HG03460 (cell line): Measurements from ENCODE around the gene L3MBTL4.
A peak's percentile ranks its signal among the peaks of the same experiment; 100 is the strongest.

Experiments
- ATAC-seq: cut with Tn5 transposase; IDR thresholded peaks from one replicate; pipeline ENCODE4 v1.9.1; 2021; ENCODE audit not compliant: unreplicated experiment

The L3MBTL4 gene

GRCh38 chr18:6367208-6367607, 47.5 kb downstream of the L3MBTL4 start:
- no peak for ATAC-seq

- ATAC-seq, result no peak
Measured at GRCh38 chr18:6366776-6367175, 47.9 kb downstream of the L3MBTL4 start.

GRCh38 chr18:6365385-6365784, 49.3 kb downstream of the L3MBTL4 start:
- no peak for ATAC-seq

GRCh38 chr18:6363216-6363615, 51.5 kb downstream of the L3MBTL4 start:
- ATAC-seq, result peak; percentile 61

- no peak for ATAC-seq
Measured at GRCh38 chr18:6362559-6363129, 52.1 kb downstream of the L3MBTL4 start.

GRCh38 chr18:6357668-6358067, 57.0 kb downstream of the L3MBTL4 start:
- no peak for ATAC-seq

GRCh38 chr18:6355789-6356589, 58.7 kb downstream of the L3MBTL4 start:
- ATAC-seq, result peak; percentile 64

- ATAC-seq, result no peak
Measured at GRCh38 chr18:6352275-6352674, 62.4 kb downstream of the L3MBTL4 start.

GRCh38 chr18:6342990-6343389, 71.7 kb downstream of the L3MBTL4 start:
- ATAC-seq, result no peak

GRCh38 chr18:6341709-6342108, 73.0 kb downstream of the L3MBTL4 start:
- ATAC-seq, result no peak

GRCh38 chr18:6341303-6341702, 73.4 kb downstream of the L3MBTL4 start:
- no peak for ATAC-seq

GRCh38 chr18:6340121-6340520, 74.6 kb downstream of the L3MBTL4 start:
- ATAC-seq, result no peak

- ATAC-seq, result no peak
Measured at GRCh38 chr18:6336239-6336638, 78.5 kb downstream of the L3MBTL4 start.

GRCh38 chr18:6333981-6334380, 80.7 kb downstream of the L3MBTL4 start:
- ATAC-seq, result no peak

- ATAC-seq, result no peak
Measured at GRCh38 chr18:6331872-6332271, 82.8 kb downstream of the L3MBTL4 start.

- no peak for ATAC-seq
Measured at GRCh38 chr18:6330786-6331185, 83.9 kb downstream of the L3MBTL4 start.

- ATAC-seq, result no peak
Measured at GRCh38 chr18:6328621-6329010, 86.1 kb downstream of the L3MBTL4 start.

GRCh38 chr18:6327895-6328620, 86.7 kb downstream of the L3MBTL4 start:
- no peak for ATAC-seq

GRCh38 chr18:6327485-6327884, 87.2 kb downstream of the L3MBTL4 start:
- no peak for ATAC-seq

GRCh38 chr18:6326566-6326965, 88.1 kb downstream of the L3MBTL4 start:
- ATAC-seq, result no peak

- no peak for ATAC-seq
Measured at GRCh38 chr18:6323319-6323889, 91.3 kb downstream of the L3MBTL4 start.
